ENCODE measurements around the gene SLC38A8.

The SLC38A8 gene

GRCh38 chr16:84055801-84056634, 13.4 kb upstream of the SLC38A8 start:
- H3K27ac ChIP-seq = no peak overlapping the region
- no peak for TF ChIP-seq CTCF (conservative IDR thresholded peaks at IDR 0.05)
- TF ChIP-seq ZFX (IDR thresholded peaks at IDR 0.05) = no peak

GRCh38 chr16:84055366-84055765, 12.8 kb upstream of the SLC38A8 start:
- H3K27ac ChIP-seq = no peak overlapping the region
- TF ChIP-seq CTCF (conservative IDR thresholded peaks at IDR 0.05) = no peak
- TF ChIP-seq ZFX (IDR thresholded peaks at IDR 0.05) = no peak

GRCh38 chr16:84054916-84055315, 12.3 kb upstream of the SLC38A8 start:
- H3K27ac ChIP-seq = no peak overlapping the region
- no peak for TF ChIP-seq CTCF (conservative IDR thresholded peaks at IDR 0.05)
- TF ChIP-seq ZFX (IDR thresholded peaks at IDR 0.05) = no peak

- no peak for TF ChIP-seq ZFX (IDR thresholded peaks at IDR 0.05)
- no peak for TF ChIP-seq CTCF (conservative IDR thresholded peaks at IDR 0.05)
These were observed 11.7 kb upstream of the SLC38A8 start for GRCh38 chr16:84054271-84054670.

GRCh38 chr16:84053237-84053636, 10.6 kb upstream of the SLC38A8 start:
- TF ChIP-seq CTCF (conservative IDR thresholded peaks at IDR 0.05) = no peak
- TF ChIP-seq ZFX (IDR thresholded peaks at IDR 0.05) = no peak
- no peak overlapping the region for H3K27ac ChIP-seq

More at GRCh38 chr16:84054271-84054670, 11.7 kb upstream of the SLC38A8 start:
- H3K27ac ChIP-seq = no peak overlapping the region

- TF ChIP-seq ZFX (IDR thresholded peaks at IDR 0.05) = no peak
- H3K27ac ChIP-seq = no peak overlapping the region
These were observed 9.6 kb upstream of the SLC38A8 start for GRCh38 chr16:84052071-84052622.

GRCh38 chr16:84050316-84050715, 7.7 kb upstream of the SLC38A8 start:
- H3K27ac ChIP-seq = no peak overlapping the region
- TF ChIP-seq ZFX (IDR thresholded peaks at IDR 0.05) = no peak

- TF ChIP-seq ZFX (IDR thresholded peaks at IDR 0.05) = no peak
- no peak for TF ChIP-seq CTCF (conservative IDR thresholded peaks at IDR 0.05)
These were observed 6.9 kb upstream of the SLC38A8 start for GRCh38 chr16:84049403-84050060.

More at GRCh38 chr16:84049403-84050060, 6.9 kb upstream of the SLC38A8 start:
- H3K27ac ChIP-seq = no peak overlapping the region; the same call in 1 of the 2 replicates
